Amniotic epithelial cell (primary cell): ENCODE data around the gene MVD.

Source experiments
- DNase-seq: peaks from one replicate; pipeline ENCODE4 v3.0.0-alpha.2; 2010; ENCODE audit warnings: low read depth

MVD gene

GRCh38 chr16:88662843-88663606 is at the start of gene MVD:
MVD (minus strand) TSS chr16:88663091; CDS start chr16:88663080, 11 bp downstream.
- DNase-seq, result peak; percentile 95

GRCh38 chr16:88712362-88712979 is 49.6 kb upstream of the MVD start:
- no peak for DNase-seq

GRCh38 chr16:88711750-88712340 is 49.0 kb upstream of the MVD start:
- no peak for DNase-seq

GRCh38 chr16:88710556-88710955 is 47.7 kb upstream of the MVD start:
- DNase-seq, result no peak

- no peak for DNase-seq
Measured at GRCh38 chr16:88706965-88707826, 44.3 kb upstream of the MVD start.

GRCh38 chr16:88706229-88706964 is 43.5 kb upstream of the MVD start, which contains the start of the genes CTU2 and RNF166:
CTU2 (plus strand) TSS chr16:88706503; CDS start chr16:88706531, 28 bp downstream.
RNF166 (minus strand) TSS chr16:88706408; CDS start chr16:88706325, 83 bp downstream.
- peak; percentile 74 for DNase-seq

- no peak for DNase-seq
Measured at GRCh38 chr16:88705801-88706228, 42.9 kb upstream of the MVD start.

- peak; percentile 42 for DNase-seq
Measured at GRCh38 chr16:88705076-88705684, 42.3 kb upstream of the MVD start.

GRCh38 chr16:88703486-88704309 is 40.8 kb upstream of the MVD start:
- no peak for DNase-seq

- DNase-seq, result no peak
Measured at GRCh38 chr16:88702371-88703210, 39.7 kb upstream of the MVD start.

GRCh38 chr16:88701581-88702370 is 38.9 kb upstream of the MVD start:
- DNase-seq, result no peak

GRCh38 chr16:88700636-88701482 is 38.0 kb upstream of the MVD start:
- peak; percentile 89 for DNase-seq

- no peak for DNase-seq
Measured at GRCh38 chr16:88700322-88700635, 37.4 kb upstream of the MVD start.

GRCh38 chr16:88699180-88699579 is 36.3 kb upstream of the MVD start:
- no peak for DNase-seq

- DNase-seq, result no peak
Measured at GRCh38 chr16:88698646-88699045, 35.8 kb upstream of the MVD start.

GRCh38 chr16:88697831-88698615 is 35.1 kb upstream of the MVD start:
- no peak for DNase-seq
